ENCODE results near the gene KCNJ4. TPM values are rescaled to one million over a fixed set of nuclear protein-coding genes. Genes with fewer than 3 reads are reported as not detected.

KCNJ4 gene
- total RNA-seq, 1 experiment from 2014 or later, result 0.18 TPM

DNA sequence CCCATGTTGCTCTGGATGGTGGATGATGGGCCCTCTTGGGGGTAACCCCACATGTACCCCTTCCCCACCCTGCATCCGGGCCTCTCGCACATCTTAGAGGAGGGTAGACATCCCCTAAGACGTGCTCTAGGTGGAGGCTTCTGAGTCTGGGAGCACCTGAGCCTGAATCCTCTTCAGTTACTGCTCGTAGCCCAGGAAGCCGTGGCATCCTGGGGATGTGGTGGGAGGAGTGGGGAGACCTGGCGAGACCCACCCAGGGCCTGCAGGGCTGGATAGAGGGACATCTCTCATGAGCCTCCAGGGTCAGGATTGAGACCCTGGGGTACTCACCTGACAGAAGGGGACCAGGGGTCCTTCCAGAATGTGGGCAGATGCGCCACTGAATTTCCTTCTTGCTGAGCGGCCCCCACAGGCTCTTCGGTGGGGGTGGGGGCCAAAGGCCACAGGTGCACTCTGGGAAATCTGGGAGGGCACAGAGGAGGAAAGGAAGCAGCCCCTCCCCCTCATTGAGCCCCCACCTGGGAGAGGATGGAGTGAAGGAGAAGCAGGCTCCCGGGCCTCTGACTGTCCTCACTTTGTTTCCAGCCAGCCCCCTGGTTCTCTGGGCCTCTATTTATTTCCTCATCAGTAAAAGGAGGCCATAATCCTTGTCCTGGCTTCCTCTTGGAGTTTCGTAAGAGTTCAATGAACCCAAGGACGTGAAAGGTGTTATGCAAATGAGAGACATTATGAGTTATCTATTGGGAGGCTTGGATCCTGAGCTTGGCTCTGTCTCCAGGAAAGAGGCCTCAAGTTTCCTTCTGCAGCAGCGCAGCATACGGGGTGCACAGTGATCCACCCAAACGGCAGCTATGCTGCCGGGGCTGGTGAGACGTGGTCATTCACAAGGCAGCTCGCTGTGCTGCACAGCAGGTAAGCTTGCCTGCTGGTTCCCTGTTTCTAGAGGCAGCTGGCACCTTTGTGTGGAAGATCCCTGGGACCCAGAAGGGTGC lies 31.2 kb downstream of the KCNJ4 start:
- CTCF ChIA-PET, result interaction anchor here (0.6 kb wide), 1 partner anchor 39 kb away, joined by 8 read pairs; no protein-coding TSS in a partner anchor
- no peak for ATAC-seq

DNA sequence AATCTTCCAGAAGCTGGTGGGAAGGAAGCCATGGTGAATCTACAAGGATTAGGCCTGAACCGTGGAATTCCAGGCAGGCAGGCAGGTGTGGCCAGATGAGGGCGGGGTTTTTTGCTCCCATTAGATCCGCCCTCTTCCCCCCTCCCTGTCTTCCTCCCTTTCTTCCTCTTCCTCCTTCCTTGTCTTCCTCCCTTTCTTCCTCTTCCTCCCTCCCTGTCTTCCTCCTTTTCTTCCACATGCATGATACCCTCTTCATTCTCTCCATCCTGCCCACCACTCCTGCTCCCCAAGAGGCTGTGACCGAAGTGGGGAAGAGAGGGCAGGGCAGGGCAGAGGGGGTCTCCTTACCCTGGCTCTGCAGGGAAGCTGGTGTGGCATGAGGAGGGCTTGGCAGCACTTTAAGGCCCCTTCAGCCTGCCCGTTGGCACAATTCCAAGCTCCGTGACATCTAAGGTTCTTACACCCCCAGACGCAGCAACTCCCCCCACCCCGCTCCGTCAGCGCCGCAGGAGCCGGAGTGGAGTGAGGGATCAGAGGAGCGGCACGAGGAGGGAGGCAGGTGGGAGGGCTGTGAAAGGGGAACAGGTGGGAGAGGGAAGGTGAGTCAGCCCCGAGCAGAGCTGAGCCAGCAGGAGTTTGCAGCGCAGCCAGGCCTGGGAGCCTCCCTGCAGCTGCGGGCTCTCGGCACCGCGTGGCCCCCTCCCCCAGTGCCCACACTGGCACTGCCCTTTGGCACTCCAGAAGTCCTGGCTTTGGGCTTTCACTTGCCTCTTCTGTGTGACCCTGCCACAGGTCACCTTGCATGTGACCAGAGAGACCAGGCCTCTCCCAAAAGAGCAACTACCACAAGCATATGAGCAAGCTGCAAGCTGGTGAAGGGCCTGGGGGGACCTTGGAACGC lies 32.1 kb downstream of the KCNJ4 start:
- no TSS peak for BruUV-seq (replicated peaks)
- TF ChIP-seq TCF7L2 (IDR thresholded peaks at IDR 0.05; ENCODE audit: low read depth, low read length) (no peak), POLR2AphosphoS5 (IDR thresholded peaks at IDR 0.05; ENCODE audit: low read depth, low read length) (no peak), SIN3A (IDR thresholded peaks at IDR 0.05; ENCODE audit: borderline replicate concordance, insufficient read depth, low read depth, low read length) (no peak)
- TF ChIP-seq, protein P1, sequence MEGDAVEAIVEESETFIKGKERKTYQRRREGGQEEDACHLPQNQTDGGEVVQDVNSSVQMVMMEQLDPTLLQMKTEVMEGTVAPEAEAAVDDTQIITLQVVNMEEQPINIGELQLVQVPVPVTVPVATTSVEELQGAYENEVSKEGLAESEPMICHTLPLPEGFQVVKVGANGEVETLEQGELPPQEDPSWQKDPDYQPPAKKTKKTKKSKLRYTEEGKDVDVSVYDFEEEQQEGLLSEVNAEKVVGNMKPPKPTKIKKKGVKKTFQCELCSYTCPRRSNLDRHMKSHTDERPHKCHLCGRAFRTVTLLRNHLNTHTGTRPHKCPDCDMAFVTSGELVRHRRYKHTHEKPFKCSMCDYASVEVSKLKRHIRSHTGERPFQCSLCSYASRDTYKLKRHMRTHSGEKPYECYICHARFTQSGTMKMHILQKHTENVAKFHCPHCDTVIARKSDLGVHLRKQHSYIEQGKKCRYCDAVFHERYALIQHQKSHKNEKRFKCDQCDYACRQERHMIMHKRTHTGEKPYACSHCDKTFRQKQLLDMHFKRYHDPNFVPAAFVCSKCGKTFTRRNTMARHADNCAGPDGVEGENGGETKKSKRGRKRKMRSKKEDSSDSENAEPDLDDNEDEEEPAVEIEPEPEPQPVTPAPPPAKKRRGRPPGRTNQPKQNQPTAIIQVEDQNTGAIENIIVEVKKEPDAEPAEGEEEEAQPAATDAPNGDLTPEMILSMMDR (IDR thresholded peaks at IDR 0.05), result no peak
- Histone ChIP-seq H3K9me3 (ENCODE audit: control insufficient read depth, insufficient read depth, low read depth, low read length) (no peaks in the 10 kb centered on the region), H3K27ac (ENCODE audit: low read length) (no peak overlapping the region), H3K36me3 (ENCODE audit: control insufficient read depth, insufficient read depth, low read length) (no peaks in the 10 kb centered on the region), H3K4me1 (ENCODE audit: control insufficient read depth, insufficient read depth, low read length) (no peaks in the 10 kb centered on the region; the same call in 1 of the 2 replicates), H3K4me3 (ENCODE audit: low read depth in 2 of 2, low read length in 2 of 2) (no peak overlapping the region), H3K27me3 (ENCODE audit: control insufficient read depth, insufficient read depth, low read length) (no peaks in the 10 kb centered on the region)
- DNase-seq (ENCODE audit: low read depth, low spot score) (no peak), ATAC-seq (no peak)
- POLR2A ChIA-PET, result no interaction called here
- CTCF ChIA-PET, result interaction anchor here (0.7 kb wide), 1 partner anchor 1118 kb away, joined by 7 read pairs; no protein-coding TSS in a partner anchor
- intact Hi-C loops (cut with micrococcal nuclease; ENCODE audit: unreplicated experiment) (no loop called here), in situ Hi-C loops (cut with HindIII; ENCODE audit: low pct_unique_long_range_greater_than_20kb, low sequenced_read_pairs) (no loop called here)

More for the DNA sequence above, 31.2 kb downstream of the KCNJ4 start:
- Histone ChIP-seq H3K9me3 (ENCODE audit: control insufficient read depth, insufficient read depth, low read depth, low read length) (no peaks in the 10 kb centered on the region), H3K4me3 (ENCODE audit: low read depth in 2 of 2, low read length in 2 of 2) (no peak overlapping the region), H3K4me1 (ENCODE audit: control insufficient read depth, insufficient read depth, low read length) (no peaks in the 10 kb centered on the region; the same call in 1 of the 2 replicates), H3K36me3 (ENCODE audit: control insufficient read depth, insufficient read depth, low read length) (no peaks in the 10 kb centered on the region), H3K27me3 (ENCODE audit: control insufficient read depth, insufficient read depth, low read length) (no peaks in the 10 kb centered on the region), H3K27ac (ENCODE audit: low read length) (no peak overlapping the region)
- no peak for TF ChIP-seq TCF7L2 (IDR thresholded peaks at IDR 0.05; ENCODE audit: low read depth, low read length)
- TF ChIP-seq SIN3A (IDR thresholded peaks at IDR 0.05; ENCODE audit: borderline replicate concordance, insufficient read depth, low read depth, low read length), result no peak
- TF ChIP-seq, protein P1 (IDR thresholded peaks at IDR 0.05), result no peak
- TF ChIP-seq, protein P2, sequence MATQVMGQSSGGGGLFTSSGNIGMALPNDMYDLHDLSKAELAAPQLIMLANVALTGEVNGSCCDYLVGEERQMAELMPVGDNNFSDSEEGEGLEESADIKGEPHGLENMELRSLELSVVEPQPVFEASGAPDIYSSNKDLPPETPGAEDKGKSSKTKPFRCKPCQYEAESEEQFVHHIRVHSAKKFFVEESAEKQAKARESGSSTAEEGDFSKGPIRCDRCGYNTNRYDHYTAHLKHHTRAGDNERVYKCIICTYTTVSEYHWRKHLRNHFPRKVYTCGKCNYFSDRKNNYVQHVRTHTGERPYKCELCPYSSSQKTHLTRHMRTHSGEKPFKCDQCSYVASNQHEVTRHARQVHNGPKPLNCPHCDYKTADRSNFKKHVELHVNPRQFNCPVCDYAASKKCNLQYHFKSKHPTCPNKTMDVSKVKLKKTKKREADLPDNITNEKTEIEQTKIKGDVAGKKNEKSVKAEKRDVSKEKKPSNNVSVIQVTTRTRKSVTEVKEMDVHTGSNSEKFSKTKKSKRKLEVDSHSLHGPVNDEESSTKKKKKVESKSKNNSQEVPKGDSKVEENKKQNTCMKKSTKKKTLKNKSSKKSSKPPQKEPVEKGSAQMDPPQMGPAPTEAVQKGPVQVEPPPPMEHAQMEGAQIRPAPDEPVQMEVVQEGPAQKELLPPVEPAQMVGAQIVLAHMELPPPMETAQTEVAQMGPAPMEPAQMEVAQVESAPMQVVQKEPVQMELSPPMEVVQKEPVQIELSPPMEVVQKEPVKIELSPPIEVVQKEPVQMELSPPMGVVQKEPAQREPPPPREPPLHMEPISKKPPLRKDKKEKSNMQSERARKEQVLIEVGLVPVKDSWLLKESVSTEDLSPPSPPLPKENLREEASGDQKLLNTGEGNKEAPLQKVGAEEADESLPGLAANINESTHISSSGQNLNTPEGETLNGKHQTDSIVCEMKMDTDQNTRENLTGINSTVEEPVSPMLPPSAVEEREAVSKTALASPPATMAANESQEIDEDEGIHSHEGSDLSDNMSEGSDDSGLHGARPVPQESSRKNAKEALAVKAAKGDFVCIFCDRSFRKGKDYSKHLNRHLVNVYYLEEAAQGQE (IDR thresholded peaks at IDR 0.05; ENCODE audit: insufficient read depth in 1 of 2, low read depth in 2 of 2, low read length in 1 of 2), result no peak
- no peak for TF ChIP-seq POLR2AphosphoS5 (IDR thresholded peaks at IDR 0.05; ENCODE audit: low read depth, low read length)
- in situ Hi-C loops (cut with HindIII; ENCODE audit: low pct_unique_long_range_greater_than_20kb, low sequenced_read_pairs) (no loop called here), intact Hi-C loops (cut with micrococcal nuclease; ENCODE audit: unreplicated experiment) (no loop called here)
- no TSS peak for BruUV-seq (replicated peaks)
- no peak for DNase-seq (ENCODE audit: low read depth, low spot score)
- POLR2A ChIA-PET, result interaction anchor here (0.6 kb wide), 3 partner anchors 64 to 99 kb away, joined by 3 to 9 read pairs (median 3); no protein-coding TSS in a partner anchor

Data from Panc1 (cell line).